ENCODE measurements around the gene SSR2.

SSR2 gene

DNA sequence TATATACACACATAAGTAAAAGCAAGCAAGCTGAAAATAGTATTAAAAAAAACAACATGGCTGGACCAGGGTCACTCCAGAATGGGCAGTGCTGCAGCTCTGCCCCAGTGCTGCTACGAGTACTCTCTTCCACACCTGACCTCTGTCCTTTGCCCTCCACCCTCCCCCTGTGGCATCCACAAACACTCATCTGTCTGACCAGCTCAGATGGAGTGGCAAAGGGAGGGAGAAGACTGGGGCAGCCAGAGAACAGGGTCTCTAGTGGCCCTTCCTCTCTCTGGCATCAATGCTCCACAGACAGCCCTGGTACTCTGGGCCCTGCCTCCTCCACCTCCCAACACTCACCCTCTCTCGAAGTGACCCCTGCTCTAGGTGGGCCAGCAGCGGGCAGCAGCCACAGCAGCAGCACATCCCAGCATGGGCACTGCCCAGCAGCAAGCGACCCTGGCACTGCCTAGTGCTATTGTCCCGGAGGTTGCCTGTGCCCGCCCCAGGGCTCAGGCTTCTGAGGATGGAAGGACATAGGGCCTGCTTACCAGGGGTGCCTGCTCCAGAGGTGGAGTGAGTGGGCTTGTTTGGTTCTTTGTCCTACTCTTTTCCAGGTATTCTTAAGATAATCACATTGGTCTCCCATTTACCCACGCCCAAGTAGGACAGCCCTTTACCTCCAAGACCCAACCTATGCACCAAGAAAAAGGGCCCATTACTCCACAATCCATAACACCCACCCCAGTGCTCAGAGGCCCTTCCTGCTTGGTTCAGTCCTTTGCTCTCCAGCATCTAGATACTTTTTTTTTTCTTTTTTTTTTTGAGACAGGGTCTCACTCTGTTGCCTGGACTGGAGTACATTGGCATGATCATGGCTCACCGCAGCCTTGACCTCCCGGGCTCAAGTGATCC is 48.6 kb downstream of the SSR2 start:
- no peak for DNase-seq (ENCODE audit: low spot score)
- peak overlapping the region; percentile 39 for H3K4me3 ChIP-seq
- H3K27ac ChIP-seq, result peak overlapping the region; percentile 54 to 76
- TF ChIP-seq, protein P1, sequence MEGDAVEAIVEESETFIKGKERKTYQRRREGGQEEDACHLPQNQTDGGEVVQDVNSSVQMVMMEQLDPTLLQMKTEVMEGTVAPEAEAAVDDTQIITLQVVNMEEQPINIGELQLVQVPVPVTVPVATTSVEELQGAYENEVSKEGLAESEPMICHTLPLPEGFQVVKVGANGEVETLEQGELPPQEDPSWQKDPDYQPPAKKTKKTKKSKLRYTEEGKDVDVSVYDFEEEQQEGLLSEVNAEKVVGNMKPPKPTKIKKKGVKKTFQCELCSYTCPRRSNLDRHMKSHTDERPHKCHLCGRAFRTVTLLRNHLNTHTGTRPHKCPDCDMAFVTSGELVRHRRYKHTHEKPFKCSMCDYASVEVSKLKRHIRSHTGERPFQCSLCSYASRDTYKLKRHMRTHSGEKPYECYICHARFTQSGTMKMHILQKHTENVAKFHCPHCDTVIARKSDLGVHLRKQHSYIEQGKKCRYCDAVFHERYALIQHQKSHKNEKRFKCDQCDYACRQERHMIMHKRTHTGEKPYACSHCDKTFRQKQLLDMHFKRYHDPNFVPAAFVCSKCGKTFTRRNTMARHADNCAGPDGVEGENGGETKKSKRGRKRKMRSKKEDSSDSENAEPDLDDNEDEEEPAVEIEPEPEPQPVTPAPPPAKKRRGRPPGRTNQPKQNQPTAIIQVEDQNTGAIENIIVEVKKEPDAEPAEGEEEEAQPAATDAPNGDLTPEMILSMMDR (IDR thresholded peaks at IDR 0.05), result no peak

DNA sequence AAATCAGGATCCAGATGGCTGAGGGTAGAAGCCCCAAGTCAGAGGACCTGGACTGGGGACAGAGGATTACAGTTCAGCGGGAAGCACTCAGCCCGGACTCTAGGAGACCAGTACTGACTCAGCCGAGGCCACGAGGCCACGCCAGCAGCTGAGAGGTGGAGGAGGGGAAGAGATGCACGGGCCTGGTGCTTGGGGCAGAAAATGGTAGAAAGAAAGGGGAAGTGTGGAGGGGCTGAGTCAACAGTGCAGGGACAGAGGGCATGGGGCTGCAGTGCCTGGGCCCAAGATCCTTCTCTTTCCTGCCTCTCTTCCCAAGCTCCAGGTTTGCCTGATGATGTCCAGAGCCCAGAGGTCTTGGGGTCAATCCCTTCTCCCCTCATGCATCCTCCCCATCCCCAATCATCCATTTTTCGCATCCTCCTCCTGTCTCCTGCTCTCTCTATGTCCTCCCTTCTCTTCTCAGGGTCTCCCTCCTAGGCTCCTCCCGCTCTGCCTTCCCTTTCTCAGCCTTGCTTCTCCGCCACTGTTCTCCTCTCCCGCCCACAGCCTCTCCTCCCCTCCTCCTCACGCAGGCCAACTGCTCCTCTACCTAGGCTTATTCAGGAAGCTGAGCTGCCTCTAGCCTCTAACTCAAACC is 50.1 kb downstream of the SSR2 start:
- TF ChIP-seq, protein P1 (IDR thresholded peaks at IDR 0.05), result no peak
- H3K27ac ChIP-seq, result peak overlapping the region; percentile 54 to 88
- peak overlapping the region; percentile 22 for H3K4me3 ChIP-seq
- no peak for DNase-seq (ENCODE audit: low spot score)

DNA sequence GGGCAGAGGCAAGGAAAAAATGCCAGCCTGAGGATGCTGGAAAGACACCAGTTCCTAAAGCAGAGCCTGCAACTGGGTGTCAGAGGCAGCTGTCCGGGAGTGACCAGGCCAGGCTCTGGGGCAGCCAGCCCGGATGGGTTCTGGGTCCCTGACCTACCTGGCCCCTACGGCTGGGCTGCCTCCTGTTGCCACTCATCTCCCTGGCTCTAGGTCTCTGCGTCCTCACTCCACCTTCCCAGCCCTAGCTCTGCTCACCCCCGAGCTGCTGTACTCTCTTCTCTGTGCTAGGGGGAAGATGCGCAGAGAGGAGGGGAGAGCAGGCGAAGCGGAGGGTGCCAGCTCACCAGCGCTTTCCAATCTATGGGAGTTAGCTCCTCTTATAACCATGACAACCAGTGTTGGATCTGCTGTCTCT is 51.4 kb downstream of the SSR2 start:
- DNase-seq (ENCODE audit: low spot score), result no peak
- Histone ChIP-seq H3K27ac (peak overlapping the region; percentile 54 to 88), H3K4me3 (peak overlapping the region; percentile 35)
- TF ChIP-seq, protein P1 (IDR thresholded peaks at IDR 0.05), result no peak

DNA sequence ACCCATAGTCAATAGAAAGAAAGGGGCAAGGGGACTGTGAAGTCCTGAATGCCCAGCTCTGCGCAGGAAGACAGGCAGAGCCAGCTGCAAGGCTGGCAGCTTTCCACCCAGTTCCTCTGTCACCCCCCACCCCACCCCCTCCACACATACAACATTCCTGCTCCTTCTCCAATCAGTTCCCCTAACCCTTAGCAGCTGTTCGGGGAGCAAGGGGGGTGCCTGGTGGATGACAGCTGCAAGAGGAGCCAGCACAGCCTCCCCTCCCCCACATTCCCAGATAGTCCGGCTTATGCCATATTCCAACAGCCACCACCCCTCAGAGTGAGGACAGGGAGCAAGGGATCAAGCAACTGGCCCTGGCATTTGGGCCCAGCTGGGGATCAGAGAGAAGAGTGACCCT is 52.1 kb downstream of the SSR2 start:
- no peak for DNase-seq (ENCODE audit: low spot score)
- H3K4me3 ChIP-seq, result peak overlapping the region; percentile 35
- TF ChIP-seq, protein P1 (IDR thresholded peaks at IDR 0.05), result no peak
- peak overlapping the region; percentile 54 to 88 for H3K27ac ChIP-seq

DNA sequence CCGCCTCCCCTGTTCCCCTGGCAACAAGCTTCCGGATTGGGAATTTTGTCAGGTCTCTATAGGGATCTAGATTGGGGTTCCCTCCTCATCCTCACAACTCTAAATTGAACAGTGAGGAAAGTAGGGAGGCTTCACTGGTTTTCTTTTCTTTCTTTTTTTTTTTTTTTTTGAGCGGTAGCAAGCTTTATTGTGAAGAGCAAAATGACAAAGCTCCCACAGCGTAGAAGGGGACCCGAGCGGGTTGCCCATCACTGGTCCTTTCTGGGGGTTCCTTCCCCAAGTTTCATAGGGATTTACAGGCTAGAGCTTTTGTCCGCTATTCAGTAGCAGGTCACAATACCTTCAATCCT is 52.7 kb downstream of the SSR2 start:
- Histone ChIP-seq H3K4me3 (peak overlapping the region; percentile 50), H3K27ac (peak overlapping the region; percentile 54 to 88)
- TF ChIP-seq, protein P1 (IDR thresholded peaks at IDR 0.05), result no peak
- DNase-seq (ENCODE audit: low spot score), result no peak

DNA sequence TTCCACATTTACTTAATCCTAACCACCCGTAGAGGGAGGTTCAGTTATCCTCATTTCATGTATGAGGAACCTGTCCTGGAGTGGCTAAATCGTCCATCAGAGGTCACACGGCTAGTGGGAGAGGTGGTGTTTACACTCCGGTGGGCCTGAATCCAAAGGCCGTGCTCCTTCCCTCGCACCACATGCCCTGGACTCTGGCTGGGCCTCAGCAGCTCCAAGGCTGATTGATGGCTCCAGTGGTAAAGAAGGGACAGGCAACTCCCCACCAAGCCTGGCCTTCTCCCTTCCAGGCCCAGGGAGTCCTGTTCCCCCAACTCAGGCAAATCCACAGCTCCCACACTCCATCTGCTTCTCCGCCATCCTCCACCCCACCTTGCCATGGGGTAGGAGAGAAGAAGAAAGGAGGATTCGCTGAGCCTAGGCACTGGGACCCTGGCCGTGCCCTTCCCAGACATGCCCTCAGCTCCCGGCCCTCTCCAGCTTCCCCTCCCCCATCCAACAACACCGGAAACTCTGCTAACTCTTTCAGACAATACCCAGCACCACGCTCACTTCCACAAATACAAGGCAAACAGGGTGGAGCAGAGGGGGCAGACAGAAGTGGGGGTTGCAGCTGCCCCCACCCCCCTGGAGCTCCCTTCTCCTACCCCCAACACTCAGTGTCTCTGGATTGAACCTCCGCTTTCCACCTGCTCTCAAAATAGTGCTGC is 53.3 kb downstream of the SSR2 start:
- TF ChIP-seq, protein P1 (IDR thresholded peaks at IDR 0.05), result no peak
- Histone ChIP-seq H3K4me3 (peak overlapping the region; percentile 50), H3K27ac (peak overlapping the region; percentile 54 to 88)
- DNase-seq (ENCODE audit: low spot score), result no peak
